ENCODE results near the gene ZFAND5.

Gene ZFAND5

DNA sequence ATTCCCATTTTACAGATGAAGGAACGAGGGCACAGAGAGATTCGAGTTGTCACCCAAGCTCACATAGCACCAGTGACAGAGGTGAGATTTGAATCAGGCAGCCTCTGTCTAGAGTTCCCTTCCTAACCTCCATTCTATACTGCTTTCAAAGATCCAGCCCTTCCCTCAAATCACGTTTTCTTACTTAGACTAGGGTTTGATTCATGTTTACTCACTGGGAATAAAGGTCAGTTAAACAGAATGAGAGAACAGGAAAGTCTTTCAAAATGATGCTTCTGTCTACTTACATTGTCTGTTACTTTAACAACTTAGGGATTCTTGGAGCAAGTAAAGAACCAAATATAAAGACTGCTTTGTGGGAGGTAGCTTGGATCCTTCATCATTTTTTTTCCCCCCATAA lies 40.0 kb downstream of the ZFAND5 start:
- DNase-seq (ENCODE audit: low read depth in 2 of 2): no peak

DNA sequence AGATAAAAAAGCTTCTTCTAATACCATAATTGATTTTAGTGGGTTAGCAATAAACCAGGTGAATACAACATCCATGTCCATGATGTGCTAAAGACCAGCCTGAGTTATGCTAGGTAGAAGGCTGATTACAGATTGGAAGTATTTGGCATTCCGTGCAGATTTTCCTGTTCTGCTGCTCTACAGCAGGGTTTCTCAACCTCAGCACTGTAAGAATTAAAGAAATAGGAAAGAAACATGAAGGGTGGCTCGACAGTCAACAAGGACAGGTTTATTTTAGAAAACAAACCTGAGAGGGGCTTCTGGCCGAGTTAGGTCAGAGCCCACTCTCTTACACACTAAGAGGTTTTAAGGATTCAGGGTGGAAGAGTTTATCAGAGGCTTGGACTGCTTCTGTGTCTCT lies 42.3 kb downstream of the ZFAND5 start:
- no peak for DNase-seq (ENCODE audit: low read depth in 2 of 2)

DNA sequence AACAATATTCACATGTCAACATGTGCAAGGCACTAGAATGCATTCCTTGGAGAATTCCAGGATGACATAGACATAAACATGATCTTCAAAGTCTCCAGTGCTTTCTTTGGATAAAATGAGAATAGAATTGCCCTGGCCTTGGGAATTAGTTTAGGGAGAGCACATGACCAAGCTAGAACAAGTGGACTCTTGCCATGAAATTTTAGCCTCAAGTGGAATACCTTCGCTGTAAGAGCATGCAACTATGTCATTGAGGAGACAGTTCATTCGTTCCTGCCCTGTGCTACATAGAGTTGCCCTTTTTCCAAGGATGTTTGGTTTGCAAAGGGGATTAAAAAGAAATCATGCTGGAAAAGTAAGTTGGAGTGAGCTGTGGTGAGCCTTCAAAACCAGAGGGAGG lies 42.7 kb downstream of the ZFAND5 start:
- no peak for DNase-seq (ENCODE audit: low read depth in 2 of 2)

DNA sequence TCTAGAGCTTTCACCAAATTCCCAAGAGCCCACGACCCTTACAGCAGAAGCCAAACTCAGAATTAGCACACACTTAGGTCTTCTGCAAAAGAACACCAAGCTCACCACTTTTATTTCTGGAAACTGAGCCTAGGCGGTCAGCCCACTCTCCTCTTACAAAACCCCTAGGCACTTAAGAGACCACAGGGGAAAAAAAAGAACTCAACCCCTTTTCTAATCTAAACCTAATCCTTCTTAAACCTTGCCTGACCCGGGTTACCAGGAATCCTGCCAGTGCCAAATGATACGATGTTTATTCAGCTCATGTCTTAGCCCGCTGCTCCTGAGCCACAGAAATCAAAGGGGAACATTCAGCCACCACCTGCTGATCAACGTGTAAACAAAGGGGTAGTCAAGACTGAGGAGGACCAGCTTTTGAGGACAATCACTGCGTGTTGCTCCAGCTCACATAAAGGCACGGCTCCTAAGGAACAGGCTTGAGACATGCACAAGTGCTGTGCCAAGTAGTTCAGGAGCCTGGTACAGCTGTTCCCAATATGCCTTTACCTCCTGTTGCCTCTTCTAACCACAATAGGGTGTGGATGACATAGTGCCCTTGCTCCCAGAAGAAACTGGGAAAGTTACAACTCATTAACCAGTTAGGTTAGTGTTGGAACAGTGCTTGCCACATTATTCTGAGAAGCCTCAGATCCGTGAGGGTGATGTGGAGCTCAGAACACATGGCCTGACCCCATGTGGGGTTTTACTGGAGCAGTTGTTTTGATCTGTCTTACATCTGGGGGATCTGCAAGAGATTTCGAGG lies 49.3 kb downstream of the ZFAND5 start:
- DNase-seq (ENCODE audit: low read depth in 2 of 2): no peak

DNA sequence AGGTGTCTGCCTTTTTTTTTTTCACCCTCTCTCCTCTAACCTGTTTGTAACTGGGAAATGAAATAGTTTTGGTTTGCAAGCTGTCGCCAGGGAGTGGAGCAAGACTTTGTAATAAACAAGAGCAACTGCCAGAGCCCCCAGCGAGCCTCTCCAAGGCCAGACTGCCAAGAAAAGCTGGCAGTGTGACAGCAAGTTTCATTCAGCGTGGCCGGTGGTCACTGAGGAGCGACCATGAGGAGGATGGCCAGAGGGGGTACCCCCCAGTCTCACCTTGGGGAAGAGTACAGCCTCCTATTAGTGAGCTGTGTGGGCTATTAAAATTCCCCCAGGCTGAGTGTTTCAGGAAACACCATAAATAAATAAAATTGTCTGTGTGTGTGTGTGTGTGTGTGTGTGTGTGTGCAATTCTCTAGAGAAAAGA lies 49.9 kb downstream of the ZFAND5 start:
- DNase-seq (ENCODE audit: low read depth in 2 of 2): no peak

DNA sequence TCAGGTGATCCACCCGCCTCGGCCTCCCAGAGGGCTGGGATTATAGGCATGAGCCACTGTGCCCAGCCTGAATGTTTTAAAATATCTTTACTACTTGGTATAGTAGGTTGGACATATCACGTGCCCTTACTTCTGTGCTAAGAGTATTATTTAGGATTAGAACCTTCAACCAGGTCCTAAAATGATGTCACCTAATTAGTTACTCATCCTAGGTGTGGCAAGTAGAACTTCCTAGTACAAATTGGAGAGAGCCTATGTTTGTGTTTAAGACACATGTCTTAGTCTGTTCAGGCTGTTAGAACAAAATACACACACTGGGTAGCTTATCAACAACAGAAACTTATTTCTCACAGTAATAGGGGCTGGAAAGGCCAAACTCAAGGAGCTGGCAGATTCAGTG lies 51.5 kb downstream of the ZFAND5 start:
- DNase-seq (ENCODE audit: low read depth in 2 of 2): no peak

DNA sequence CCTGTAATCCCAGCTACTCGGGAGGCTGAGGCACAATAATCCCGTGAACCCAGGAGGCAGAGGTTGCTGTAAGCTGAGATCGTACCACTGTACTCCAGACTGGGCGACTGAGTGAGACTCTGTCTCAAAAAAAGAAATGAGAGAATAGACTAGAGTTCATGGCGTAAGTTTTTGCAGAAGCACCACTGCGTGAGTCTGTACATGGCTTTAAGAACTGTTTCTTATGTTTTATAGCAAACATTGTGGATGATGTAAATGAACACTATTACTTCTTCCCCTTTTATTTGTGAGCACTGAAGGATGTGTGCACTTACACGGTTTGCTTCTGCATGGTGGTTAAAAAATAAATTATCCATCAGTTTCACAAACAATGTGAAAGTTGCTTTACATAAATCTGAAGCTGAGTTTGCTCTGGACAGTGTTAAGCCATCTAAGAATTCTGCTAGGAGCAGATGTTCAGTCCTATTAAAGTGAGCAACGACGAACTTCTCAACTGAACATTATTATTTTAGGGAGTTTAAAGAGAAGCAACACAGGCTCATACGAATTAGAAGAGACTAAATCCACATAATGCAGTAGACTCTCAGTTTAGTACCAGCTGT lies 52.5 kb downstream of the ZFAND5 start:
- no peak for DNase-seq (ENCODE audit: low read depth in 2 of 2)

DNA sequence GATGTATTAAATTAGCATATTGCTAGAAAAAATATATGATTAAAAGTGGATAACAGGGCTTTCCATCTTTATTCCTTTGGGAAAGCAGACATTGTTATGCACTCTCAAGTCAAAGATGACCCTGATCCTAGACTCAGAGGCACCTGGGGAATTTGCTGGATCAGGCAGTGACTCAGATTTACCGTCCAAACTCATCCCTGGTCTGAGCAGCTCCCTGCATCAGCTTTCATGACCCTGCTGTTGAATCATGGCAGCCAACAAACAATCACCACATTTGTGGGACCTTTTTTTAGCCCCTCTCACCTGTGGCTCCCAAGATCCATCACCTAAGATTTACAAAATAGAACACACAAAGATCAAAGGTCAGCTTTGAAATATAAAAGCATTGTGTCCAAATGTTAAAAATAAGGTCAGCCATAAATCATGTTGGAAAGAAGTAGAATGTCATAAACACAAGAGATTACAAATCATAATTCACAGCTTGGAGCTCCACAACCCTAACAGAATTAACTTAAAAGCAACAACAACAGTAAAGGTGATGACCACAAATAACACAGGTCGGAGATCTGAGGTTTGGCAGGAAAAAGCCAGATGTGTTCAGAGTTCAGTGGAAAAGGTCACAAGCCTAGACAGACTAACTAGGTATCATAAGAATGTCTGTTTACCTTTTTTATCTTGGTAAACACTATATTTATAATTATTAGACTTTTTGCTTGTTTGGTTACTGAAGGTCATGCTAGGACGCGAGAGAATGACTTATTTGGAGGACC lies 55.5 kb downstream of the ZFAND5 start:
- no peak for DNase-seq (ENCODE audit: low read depth in 2 of 2)

DNA sequence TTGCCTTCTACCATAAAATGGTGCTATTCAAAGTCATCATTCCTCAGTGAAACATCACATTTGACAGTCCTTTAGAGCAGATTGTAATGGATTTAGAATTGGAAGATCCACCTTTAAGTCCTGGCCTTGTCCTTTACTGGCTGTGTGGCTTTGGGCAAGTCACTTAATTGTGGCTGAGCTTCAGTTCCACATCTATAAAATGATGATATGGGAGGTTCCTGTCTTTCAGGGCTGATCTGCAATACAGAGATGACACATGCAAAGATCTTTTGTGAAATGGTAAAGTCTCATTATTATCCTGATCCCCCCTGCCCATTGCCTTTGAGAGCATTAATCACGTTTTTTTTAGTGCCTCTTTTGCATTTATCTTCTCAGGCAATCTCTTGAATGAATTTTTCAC lies 58.2 kb downstream of the ZFAND5 start:
- no peak for DNase-seq (ENCODE audit: low read depth in 2 of 2)

DNA sequence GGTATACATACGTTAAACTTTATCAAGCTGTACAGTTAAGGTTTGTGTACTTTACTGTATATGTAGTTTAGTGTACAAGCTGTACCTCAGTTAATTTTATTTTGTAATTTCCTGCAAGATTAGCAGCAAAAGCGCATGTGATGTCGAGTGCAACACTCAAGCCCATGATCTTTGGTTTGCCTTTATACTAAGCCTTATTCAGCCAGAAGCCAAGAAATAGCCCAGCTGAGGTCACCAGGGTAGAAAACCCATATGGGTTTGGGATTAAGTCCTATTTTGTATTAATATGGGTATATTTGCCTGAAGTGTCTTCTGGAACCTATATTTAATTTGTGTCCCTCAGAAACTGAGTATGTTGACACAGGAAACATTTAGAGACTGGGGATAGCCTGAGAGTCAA lies 59.3 kb downstream of the ZFAND5 start:
- no peak for DNase-seq (ENCODE audit: low read depth in 2 of 2)

DNA sequence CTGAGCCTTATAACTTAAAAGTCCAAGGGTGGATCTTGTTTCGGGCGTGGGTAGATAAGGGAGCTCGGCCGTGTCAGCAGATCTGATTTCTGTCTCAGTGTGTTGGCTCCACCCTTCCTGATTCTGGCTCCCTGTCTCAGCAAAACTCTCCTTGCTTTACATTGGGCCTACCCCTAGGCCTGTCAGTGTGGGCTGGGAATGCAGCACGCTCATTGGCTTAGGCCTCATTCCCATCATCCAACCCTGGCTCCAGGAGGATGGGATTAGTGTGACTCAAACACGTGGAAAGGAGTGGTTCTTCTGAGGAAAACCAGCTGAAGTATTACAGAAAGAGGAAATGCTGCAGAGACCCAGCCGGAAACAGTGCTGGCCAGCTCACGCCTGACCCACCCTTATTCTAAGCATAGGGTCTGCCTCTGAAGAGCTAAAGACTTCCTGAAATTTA lies 59.9 kb downstream of the ZFAND5 start:
- DNase-seq (ENCODE audit: low read depth in 2 of 2): peak in 1 of 2 donors; percentile 2

DNA sequence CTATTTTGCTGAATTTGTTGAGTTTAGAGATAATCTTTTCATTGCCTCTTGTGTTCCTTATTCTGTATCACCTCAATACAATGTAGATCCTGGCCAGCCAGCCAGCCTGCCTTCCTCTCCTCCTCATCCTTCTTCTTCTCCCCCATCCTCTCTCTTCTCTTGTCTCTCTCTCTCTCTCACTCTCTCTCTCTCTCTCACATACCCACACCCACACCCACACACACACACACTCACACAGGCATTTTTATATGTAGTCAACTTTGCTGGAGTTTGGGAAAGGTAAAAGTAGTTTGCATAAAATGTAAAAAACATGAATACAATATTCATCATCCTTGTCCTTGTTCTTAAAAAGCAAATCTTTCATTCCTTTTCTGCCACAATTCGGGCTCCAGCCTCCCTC lies 60.5 kb downstream of the ZFAND5 start:
- DNase-seq (ENCODE audit: low read depth in 2 of 2): no peak
